OCI-LY7 (cell line): Measurements from ENCODE around the gene PAK3. TPM values are rescaled to one million over a fixed set of nuclear protein-coding genes. Genes with fewer than 3 reads are reported as not detected.

Source experiments
- BruUV-seq: library from RNA; stranded (reverse); fragments of 400-500 nt; replicated peaks from 2 replicates; lab custom pipeline; 2021; lab: Mats Ljungman, UMichigan
- CTCF ChIA-PET: fragments of 300-600 bp; sonication (Branson Sonifier 250); formaldehyde crosslinking; loops from one replicate; lab custom pipeline; 2022; ENCODE audit warnings: antibody characterized with exemption; ENCODE audit not compliant: unreplicated experiment; lab: Charles Lee
- POLR2A ChIA-PET: fragments of 300-600 bp; sonication (Branson Sonifier 250); formaldehyde crosslinking; loops from one replicate; lab custom pipeline; 2022; ENCODE audit warnings: antibody characterized with exemption; lab: Charles Lee
- DNase-seq: peaks from one replicate; pipeline ENCODE4 v3.0.0-alpha.2; 2015; ENCODE audit warnings: low spot score
- H2AFZ ChIP-seq: fragments of 200-600 bp; sonication (generic), shearing (Covaris generic); 2 replicates; pipeline ENCODE4 v1.6.1; 2014; ENCODE audit warnings: mild to moderate bottlenecking, antibody characterized with exemption, low read length, moderate library complexity
- H3K27ac ChIP-seq: fragments of 200-600 bp; sonication (generic); 2 replicates; pipeline ENCODE4 v1.5.1; 2014; ENCODE audit warnings: mixed run types, low read depth, mild to moderate bottlenecking, moderate library complexity, low read length, inconsistent platforms; ENCODE audit not compliant: poor library complexity, severe bottlenecking
- H3K36me3 ChIP-seq: fragments of 200-600 bp; sonication (generic); 2 replicates; pipeline ENCODE4 v1.6.1; 2014; ENCODE audit warnings: mild to moderate bottlenecking, antibody characterized with exemption, low read length, moderate library complexity, mixed read lengths; ENCODE audit not compliant: insufficient read depth
- H3K4me1 ChIP-seq: fragments of 200-600 bp; sonication (generic); 2 replicates; pipeline ENCODE4 v1.5.1; 2014; ENCODE audit warnings: mild to moderate bottlenecking, low read length; ENCODE audit not compliant: insufficient read depth, poor library complexity, severe bottlenecking
- H3K4me2 ChIP-seq: fragments of 200-600 bp; sonication (generic); 2 replicates; pipeline ENCODE4 v1.6.1; 2014; ENCODE audit warnings: mild to moderate bottlenecking, low read length
- H3K4me3 ChIP-seq: fragments of 200-600 bp; sonication (generic); 2 replicates; pipeline ENCODE4 v1.5.1; 2014; ENCODE audit warnings: mild to moderate bottlenecking, low read depth, low read length; ENCODE audit not compliant: poor library complexity, severe bottlenecking
- H3K79me2 ChIP-seq: fragments of 200-600 bp; sonication (generic); 2 replicates; pipeline ENCODE4 v1.6.1; 2016; ENCODE audit warnings: low read depth, mild to moderate bottlenecking, low read length, moderate library complexity, mixed read lengths; ENCODE audit not compliant: insufficient read depth
- H3K9me2 ChIP-seq: fragments of 200-600 bp; sonication (generic); 2 replicates; pipeline ENCODE4 v1.6.1; 2016; ENCODE audit warnings: mild to moderate bottlenecking, low read length, mixed read lengths; ENCODE audit not compliant: insufficient read depth
- H3K9me3 ChIP-seq: fragments of 200-600 bp; sonication (generic); 2 replicates; pipeline ENCODE4 v1.6.1; 2014; ENCODE audit warnings: mild to moderate bottlenecking, mixed run types, low read length, mixed read lengths
- H4K20me1 ChIP-seq: fragments of 200-600 bp; sonication (generic); 2 replicates; pipeline ENCODE4 v1.6.1; 2014; ENCODE audit warnings: mild to moderate bottlenecking, antibody characterized with exemption, low read length, moderate library complexity, mixed read lengths; ENCODE audit not compliant: insufficient read depth
- CTCF ChIP-seq: fragments of 200-600 bp; sonication (generic); conservative IDR thresholded peaks from 2 replicates; pipeline ENCODE4 v1.5.1; 2014; ENCODE audit warnings: mild to moderate bottlenecking, antibody characterized with exemption, low read length, moderate library complexity, mixed read lengths
- EZH2phosphoT487 ChIP-seq: fragments of 200-600 bp; sonication (generic); IDR thresholded peaks from 2 replicates; pipeline ENCODE4 v1.6.1; 2018; ENCODE audit warnings: low read depth, borderline replicate concordance, mild to moderate bottlenecking, mixed run types, antibody characterized with exemption, low read length, moderate library complexity, mixed read lengths
- intact Hi-C: fragments of 100-400 bp; cut with micrococcal nuclease; formaldehyde crosslinking; loops from one replicate; pipeline ENCODE4 v1.10.0; 2022; ENCODE audit not compliant: unreplicated experiment
- total RNA-seq, 2 experiments: library from RNA; depleted of rRNA in 1 of 2; stranded (reverse); fragments of >200 nt in 1 of 2; shearing (Covaris generic) in 1 of 2; gene quantifications; 2 replicates each; pipeline ENCODE4 v1.2.3, GENCODE V29; 2014 to 2022

PAK3 gene
- total RNA-seq, 2 experiments from 2014 or later, result not detected

- POLR2A ChIA-PET, result no interaction called here
- Histone ChIP-seq H4K20me1 (no peaks in the 10 kb centered on the region), H3K27ac (no peak overlapping the region), H3K9me2 (no peaks in the 10 kb centered on the region), H3K36me3 (no peaks in the 10 kb centered on the region), H3K4me1 (no peaks in the 10 kb centered on the region), H3K4me2 (no peak overlapping the region), H3K79me2 (no peaks in the 10 kb centered on the region), H2AFZ (no peak overlapping the region), H3K4me3 (no peak overlapping the region), H3K9me3 (no peaks in the 10 kb centered on the region)
- intact Hi-C loops, result no loop called here
- DNase-seq, result no peak
- CTCF ChIA-PET, result no interaction called here
- TF ChIP-seq CTCF (peak; percentile 39; the same call in 1 of the 2 replicates), EZH2phosphoT487 (no peak)
- no TSS peak for BruUV-seq
Measured at GRCh38 chrX:111168314-111168713, 72.3 kb downstream of the PAK3 start.

- Histone ChIP-seq H3K4me3 (no peak overlapping the region), H3K9me2 (no peaks in the 10 kb centered on the region), H3K4me1 (no peaks in the 10 kb centered on the region), H3K4me2 (no peak overlapping the region), H3K36me3 (no peaks in the 10 kb centered on the region), H3K9me3 (no peaks in the 10 kb centered on the region), H2AFZ (no peak overlapping the region), H4K20me1 (no peaks in the 10 kb centered on the region), H3K27ac (no peak overlapping the region), H3K79me2 (no peaks in the 10 kb centered on the region)
- CTCF ChIA-PET, result no interaction called here
- DNase-seq, result no peak
- BruUV-seq, result no TSS peak
- POLR2A ChIA-PET, result interaction anchor here (0.5 kb wide), 1 partner anchor 24 kb away, joined by 3 read pairs; no protein-coding TSS in a partner anchor
- intact Hi-C loops, result no loop called here
- TF ChIP-seq CTCF (no peak), EZH2phosphoT487 (no peak)
Measured at GRCh38 chrX:111169141-111169540, 73.2 kb downstream of the PAK3 start.

GRCh38 chrX:111170017-111170416 is 74.0 kb downstream of the PAK3 start:
- Histone ChIP-seq H3K4me1 (no peaks in the 10 kb centered on the region), H3K9me2 (no peaks in the 10 kb centered on the region), H3K79me2 (no peaks in the 10 kb centered on the region), H3K4me2 (no peak overlapping the region), H3K36me3 (no peaks in the 10 kb centered on the region), H3K4me3 (no peak overlapping the region), H3K27ac (no peak overlapping the region), H3K9me3 (no peaks in the 10 kb centered on the region), H2AFZ (no peak overlapping the region), H4K20me1 (no peaks in the 10 kb centered on the region)
- TF ChIP-seq EZH2phosphoT487 (no peak), CTCF (no peak)
- CTCF ChIA-PET, result no interaction called here
- no peak for DNase-seq
- POLR2A ChIA-PET, result no interaction called here
- BruUV-seq, result no TSS peak
- intact Hi-C loops, result no loop called here
